ENCODE results near the gene MRPL40.
A peak's percentile ranks its signal among the peaks of the same experiment; 100 is the strongest.

MRPL40 gene

DNA sequence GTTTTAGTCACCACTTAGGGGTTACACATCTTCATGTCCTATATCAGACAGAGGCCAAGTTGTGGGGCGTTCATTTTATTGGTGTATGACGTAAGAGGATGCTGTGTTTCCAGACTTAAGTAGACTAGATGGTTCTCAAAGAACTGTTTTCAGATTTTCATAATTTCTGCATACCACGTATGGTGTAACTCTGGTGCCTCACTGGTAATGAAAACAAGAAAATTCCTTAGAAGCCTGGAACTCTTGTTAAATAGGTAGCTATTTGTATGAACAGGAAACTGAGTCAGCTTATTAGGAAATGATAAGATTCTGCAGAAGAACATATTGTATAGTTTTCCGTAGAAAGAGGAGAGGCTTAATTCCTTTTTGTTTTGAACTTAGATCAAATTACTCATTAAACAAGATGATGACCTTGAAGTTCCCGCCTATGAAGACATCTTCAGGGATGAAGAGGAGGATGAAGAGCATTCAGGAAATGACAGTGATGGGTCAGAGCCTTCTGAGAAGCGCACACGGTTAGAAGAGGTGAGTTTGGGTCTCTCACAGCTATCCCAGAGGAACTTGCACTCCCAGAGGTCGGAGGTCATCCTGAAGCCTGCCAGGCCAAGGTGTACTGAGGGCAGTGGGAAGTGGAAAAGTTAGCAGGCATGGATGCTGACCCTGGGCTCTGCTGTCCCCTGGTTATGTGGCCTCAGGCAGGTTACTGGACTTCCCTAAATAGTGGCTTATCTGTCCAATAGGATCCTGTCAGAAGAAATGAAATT is 51.3 kb downstream of the MRPL40 start:
- Histone ChIP-seq H3K27ac (ENCODE audit: extremely low read depth, low read depth, low read length) (no peak overlapping the region), H3K4me1 (ENCODE audit: control insufficient read depth, insufficient read depth, low read length) (no peaks in the 10 kb centered on the region), H3K9me3 (ENCODE audit: control insufficient read depth, insufficient read depth, low read depth, low read length) (no peaks in the 10 kb centered on the region), H3K36me3 (ENCODE audit: control insufficient read depth in 2 of 2, insufficient read depth in 1 of 2, low read length in 2 of 2) (peaks cover 40 to 63% of the 10 kb centered on the region in 2 experiments), H3K4me3 (ENCODE audit: low read depth, low read length) (no peak overlapping the region)
- TF ChIP-seq, protein P1, sequence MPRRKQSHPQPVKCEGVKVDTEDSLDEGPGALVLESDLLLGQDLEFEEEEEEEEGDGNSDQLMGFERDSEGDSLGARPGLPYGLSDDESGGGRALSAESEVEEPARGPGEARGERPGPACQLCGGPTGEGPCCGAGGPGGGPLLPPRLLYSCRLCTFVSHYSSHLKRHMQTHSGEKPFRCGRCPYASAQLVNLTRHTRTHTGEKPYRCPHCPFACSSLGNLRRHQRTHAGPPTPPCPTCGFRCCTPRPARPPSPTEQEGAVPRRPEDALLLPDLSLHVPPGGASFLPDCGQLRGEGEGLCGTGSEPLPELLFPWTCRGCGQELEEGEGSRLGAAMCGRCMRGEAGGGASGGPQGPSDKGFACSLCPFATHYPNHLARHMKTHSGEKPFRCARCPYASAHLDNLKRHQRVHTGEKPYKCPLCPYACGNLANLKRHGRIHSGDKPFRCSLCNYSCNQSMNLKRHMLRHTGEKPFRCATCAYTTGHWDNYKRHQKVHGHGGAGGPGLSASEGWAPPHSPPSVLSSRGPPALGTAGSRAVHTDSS (tag by site-specific recombination; IDR thresholded peaks at IDR 0.05) = peak; percentile 73
- TF ChIP-seq, protein P2, sequence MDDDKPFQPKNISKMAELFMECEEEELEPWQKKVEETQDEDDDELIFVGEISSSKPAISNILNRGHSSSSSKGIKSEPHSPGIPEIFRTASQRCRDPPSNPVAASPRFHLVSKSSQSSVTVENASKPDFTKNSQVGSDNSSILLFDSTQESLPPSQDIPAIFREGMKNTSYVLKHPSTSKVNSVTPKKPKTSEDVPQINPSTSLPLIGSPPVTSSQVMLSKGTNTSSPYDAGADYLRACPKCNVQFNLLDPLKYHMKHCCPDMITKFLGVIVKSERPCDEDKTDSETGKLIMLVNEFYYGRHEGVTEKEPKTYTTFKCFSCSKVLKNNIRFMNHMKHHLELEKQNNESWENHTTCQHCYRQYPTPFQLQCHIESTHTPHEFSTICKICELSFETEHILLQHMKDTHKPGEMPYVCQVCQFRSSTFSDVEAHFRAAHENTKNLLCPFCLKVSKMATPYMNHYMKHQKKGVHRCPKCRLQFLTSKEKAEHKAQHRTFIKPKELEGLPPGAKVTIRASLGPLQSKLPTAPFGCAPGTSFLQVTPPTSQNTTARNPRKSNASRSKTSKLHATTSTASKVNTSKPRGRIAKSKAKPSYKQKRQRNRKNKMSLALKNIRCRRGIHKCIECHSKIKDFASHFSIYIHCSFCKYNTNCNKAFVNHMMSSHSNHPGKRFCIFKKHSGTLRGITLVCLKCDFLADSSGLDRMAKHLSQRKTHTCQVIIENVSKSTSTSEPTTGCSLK (tag by site-specific recombination; IDR thresholded peaks at IDR 0.05) = no peak
- ChIA-PET POLR2A (no interaction called here), CTCF (interaction anchor here (0.6 to 0.8 kb wide), 3 partner anchors 194 to 632 kb away, joined by 3 read pairs; no protein-coding TSS in a partner anchor)
